Measurements from ENCODE around the gene BEGAIN. TPM values are rescaled to one million over a fixed set of nuclear protein-coding genes. Genes with fewer than 3 reads are reported as not detected.

The BEGAIN gene
- total RNA-seq, 1 donor from 2014 or later, result 7.0 TPM

GRCh38 chr14:100588671-100589070 is 1.5 kb upstream of the BEGAIN start:
- Mint-ChIP-seq H3K4me3 (ENCODE audit: unreplicated experiment) (peak overlapping the region; percentile 59), H3K9me3 (ENCODE audit: unreplicated experiment) (peaks cover 8% of the 10 kb centered on the region), H3K27ac (ENCODE audit: unreplicated experiment) (peak overlapping the region; percentile 41), H3K4me1 (ENCODE audit: low read depth, unreplicated experiment) (peaks cover 14% of the 10 kb centered on the region), H3K27me3 (ENCODE audit: unreplicated experiment) (peaks cover 8% of the 10 kb centered on the region), H3K36me3 (ENCODE audit: unreplicated experiment) (no peaks in the 10 kb centered on the region)
- DNase-seq, result peak; percentile 18
- TF ChIP-seq CTCF (IDR thresholded peaks at IDR 0.05; ENCODE audit: partially characterized antibody, unreplicated experiment), result no peak

GRCh38 chr14:100587763-100588411 is 670 bp upstream of the BEGAIN start:
- Mint-ChIP-seq H3K27ac (ENCODE audit: unreplicated experiment) (peak overlapping the region; percentile 41), H3K4me3 (ENCODE audit: unreplicated experiment) (peak overlapping the region; percentile 78), H3K9me3 (ENCODE audit: unreplicated experiment) (peaks cover 10% of the 10 kb centered on the region), H3K27me3 (ENCODE audit: unreplicated experiment) (peaks cover 8% of the 10 kb centered on the region), H3K4me1 (ENCODE audit: low read depth, unreplicated experiment) (peaks cover 14% of the 10 kb centered on the region), H3K36me3 (ENCODE audit: unreplicated experiment) (peaks cover 5% of the 10 kb centered on the region)
- peak; percentile 24 for DNase-seq
- TF ChIP-seq CTCF (IDR thresholded peaks at IDR 0.05; ENCODE audit: partially characterized antibody, unreplicated experiment), result no peak

GRCh38 chr14:100586403-100587085 is 673 bp downstream of the BEGAIN start:
- Mint-ChIP-seq H3K9me3 (ENCODE audit: unreplicated experiment) (peaks cover 10% of the 10 kb centered on the region), H3K27me3 (ENCODE audit: unreplicated experiment) (peaks cover 8% of the 10 kb centered on the region), H3K4me3 (ENCODE audit: unreplicated experiment) (peak overlapping the region; percentile 72), H3K27ac (ENCODE audit: unreplicated experiment) (no peak overlapping the region), H3K36me3 (ENCODE audit: unreplicated experiment) (peaks cover 5% of the 10 kb centered on the region), H3K4me1 (ENCODE audit: low read depth, unreplicated experiment) (peaks cover 9% of the 10 kb centered on the region)
- TF ChIP-seq CTCF (IDR thresholded peaks at IDR 0.05; ENCODE audit: partially characterized antibody, unreplicated experiment), result no peak
- DNase-seq, result peak; percentile 46

- peaks cover 5% of the 10 kb centered on the region for H3K36me3 Mint-ChIP-seq (ENCODE audit: unreplicated experiment)
- H3K4me3 Mint-ChIP-seq (ENCODE audit: unreplicated experiment), result peak overlapping the region; percentile 72
- H3K4me1 Mint-ChIP-seq (ENCODE audit: low read depth, unreplicated experiment), result peaks cover 9% of the 10 kb centered on the region
- peaks cover 8% of the 10 kb centered on the region for H3K27me3 Mint-ChIP-seq (ENCODE audit: unreplicated experiment)
- DNase-seq, result no peak
- H3K27ac Mint-ChIP-seq (ENCODE audit: unreplicated experiment), result no peak overlapping the region
- no peak for TF ChIP-seq CTCF (IDR thresholded peaks at IDR 0.05; ENCODE audit: partially characterized antibody, unreplicated experiment)
- H3K9me3 Mint-ChIP-seq (ENCODE audit: unreplicated experiment), result peaks cover 10% of the 10 kb centered on the region
These were observed 1.1 kb downstream of the BEGAIN start for GRCh38 chr14:100586153-100586402.

GRCh38 chr14:100585448-100586152 is 1.6 kb downstream of the BEGAIN start:
- Mint-ChIP-seq H3K4me3 (ENCODE audit: unreplicated experiment) (no peak overlapping the region), H3K36me3 (ENCODE audit: unreplicated experiment) (peaks cover 5% of the 10 kb centered on the region), H3K27me3 (ENCODE audit: unreplicated experiment) (peaks cover 9% of the 10 kb centered on the region), H3K4me1 (ENCODE audit: low read depth, unreplicated experiment) (peaks cover 9% of the 10 kb centered on the region), H3K27ac (ENCODE audit: unreplicated experiment) (peak overlapping the region; percentile 38), H3K9me3 (ENCODE audit: unreplicated experiment) (peaks cover 10% of the 10 kb centered on the region)
- DNase-seq, result peak; percentile 10
- no peak for TF ChIP-seq CTCF (IDR thresholded peaks at IDR 0.05; ENCODE audit: partially characterized antibody, unreplicated experiment)
